Mesenchymal stem cell (in vitro differentiated cells and primary cell): ENCODE measurements around the gene NECAP2.

Experiments used
- DNase-seq: peaks from one replicate; pipeline ENCODE4 v3.0.0-alpha.2; 2013
- H2AFZ ChIP-seq: one replicate; pipeline ENCODE4 v1.6.1; 2013; ENCODE audit warnings: low read depth, mild to moderate bottlenecking, control low read depth, inconsistent platforms, low read length, moderate library complexity
- H2AK5ac ChIP-seq: 2 replicates; pipeline ENCODE4 v1.6.1; 2013; ENCODE audit warnings: low read length, moderate library complexity, mild to moderate bottlenecking, inconsistent platforms; ENCODE audit not compliant: severe bottlenecking
- H2BK120ac ChIP-seq: one replicate; pipeline ENCODE4 v1.6.1; 2013; ENCODE audit warnings: low read depth, mild to moderate bottlenecking, inconsistent platforms, low read length, moderate library complexity
- H2BK12ac ChIP-seq, 2 experiments: one replicate each; pipeline ENCODE4 v1.6.1; 2013; ENCODE audit warnings: inconsistent platforms in 2 of 2, low read length in 2 of 2, mild to moderate bottlenecking in 2 of 2, moderate library complexity in 2 of 2, control low read depth in 1 of 2
- H2BK15ac ChIP-seq: one replicate; pipeline ENCODE4 v1.6.1; 2013; ENCODE audit warnings: mild to moderate bottlenecking, low read depth, inconsistent platforms; ENCODE audit not compliant: poor library complexity, severe bottlenecking
- H2BK5ac ChIP-seq: 2 replicates; pipeline ENCODE4 v1.6.1; 2013; ENCODE audit warnings: low read depth, mild to moderate bottlenecking, low read length, control low read depth, inconsistent platforms; ENCODE audit not compliant: poor library complexity, severe bottlenecking
- H3K14ac ChIP-seq, 2 experiments: one replicate each; pipeline ENCODE4 v1.6.1; 2013; ENCODE audit warnings: inconsistent platforms in 2 of 2, low read length in 2 of 2, control low read depth in 1 of 2, mild to moderate bottlenecking in 1 of 2, moderate library complexity in 1 of 2
- H3K18ac ChIP-seq, 2 experiments: one replicate each; pipeline ENCODE4 v1.6.1; 2013; ENCODE audit warnings: inconsistent platforms in 2 of 2, low read length in 2 of 2, control low read depth in 1 of 2, low read depth in 1 of 2, mild to moderate bottlenecking in 1 of 2
- H3K23ac ChIP-seq, 2 experiments: one replicate each; pipeline ENCODE4 v1.6.1; 2013; ENCODE audit warnings: inconsistent platforms in 2 of 2, low read length in 2 of 2, mild to moderate bottlenecking in 2 of 2, moderate library complexity in 2 of 2, control low read depth in 1 of 2
- H3K27ac ChIP-seq: 2 replicates; pipeline ENCODE4 v1.5.1; 2013; ENCODE audit warnings: mild to moderate bottlenecking, moderate library complexity, low read length, control low read depth, inconsistent platforms; ENCODE audit not compliant: poor library complexity, severe bottlenecking
- H3K27me3 ChIP-seq, 2 experiments: 2 replicates each; pipeline versions ENCODE4 v1.6.1 to v1.7.0; 2013; ENCODE audit warnings: low read length in 2 of 2, mild to moderate bottlenecking in 2 of 2, moderate library complexity in 2 of 2, control low read depth in 1 of 2, inconsistent platforms in 1 of 2; ENCODE audit not compliant: control insufficient read depth in 1 of 2, insufficient read depth in 1 of 2
- H3K36me3 ChIP-seq, 2 experiments: 2 replicates each; pipeline versions ENCODE4 v1.6.1 to v1.7.0; 2013; ENCODE audit warnings: low read length in 2 of 2, control low read depth in 1 of 2, inconsistent platforms in 1 of 2, low read depth in 1 of 2, mild to moderate bottlenecking in 1 of 2; ENCODE audit not compliant: insufficient read depth in 2 of 2, control insufficient read depth in 1 of 2
- H3K4ac ChIP-seq, 2 experiments: one replicate each; pipeline ENCODE4 v1.6.1; 2013; ENCODE audit warnings: inconsistent platforms in 2 of 2, low read length in 2 of 2, mild to moderate bottlenecking in 2 of 2, moderate library complexity in 2 of 2, control low read depth in 1 of 2, low read depth in 1 of 2
- H3K4me1 ChIP-seq: 2 replicates; pipeline ENCODE4 v1.6.1; 2013; ENCODE audit warnings: low read depth, low read length, control low read depth; ENCODE audit not compliant: control insufficient read depth, insufficient read depth
- H3K4me2 ChIP-seq: 2 replicates; pipeline ENCODE4 v1.6.1; 2013; ENCODE audit warnings: low read length, mild to moderate bottlenecking, inconsistent platforms; ENCODE audit not compliant: poor library complexity, severe bottlenecking
- H3K4me3 ChIP-seq, 2 experiments: 2 replicates each; pipeline versions ENCODE4 v1.5.1 to v1.7.0; 2013; ENCODE audit warnings: low read length in 2 of 2, mild to moderate bottlenecking in 2 of 2, control low read depth in 1 of 2, low read depth in 1 of 2; ENCODE audit not compliant: insufficient read depth in 1 of 2
- H3K79me1 ChIP-seq: replicated peaks from 2 replicates; pipeline ENCODE4 v1.6.1; 2013; ENCODE audit warnings: mild to moderate bottlenecking, control low read depth, low read length, inconsistent platforms; ENCODE audit not compliant: poor library complexity, severe bottlenecking
- H3K9ac ChIP-seq: 2 replicates; pipeline ENCODE4 v1.7.0; 2013; ENCODE audit warnings: mild to moderate bottlenecking, low read length, moderate library complexity
- H3K9me3 ChIP-seq: 2 replicates; pipeline ENCODE4 v1.7.0; 2013; ENCODE audit warnings: mild to moderate bottlenecking, low read length; ENCODE audit not compliant: control insufficient read depth
- H4K8ac ChIP-seq: one replicate; pipeline ENCODE4 v1.6.1; 2013; ENCODE audit warnings: inconsistent platforms, mild to moderate bottlenecking, low read length, moderate library complexity
- H4K91ac ChIP-seq: one replicate; pipeline ENCODE4 v1.6.1; 2013; ENCODE audit warnings: mild to moderate bottlenecking, low read length, inconsistent platforms
- WGBS: methylation state at CpG from one replicate; pipeline ENCODE4 v1.1.7; 2013; ENCODE audit warnings: mixed read lengths; 5-methylcytosine and 5-hydroxymethylcytosine counted together

The NECAP2 gene

DNA sequence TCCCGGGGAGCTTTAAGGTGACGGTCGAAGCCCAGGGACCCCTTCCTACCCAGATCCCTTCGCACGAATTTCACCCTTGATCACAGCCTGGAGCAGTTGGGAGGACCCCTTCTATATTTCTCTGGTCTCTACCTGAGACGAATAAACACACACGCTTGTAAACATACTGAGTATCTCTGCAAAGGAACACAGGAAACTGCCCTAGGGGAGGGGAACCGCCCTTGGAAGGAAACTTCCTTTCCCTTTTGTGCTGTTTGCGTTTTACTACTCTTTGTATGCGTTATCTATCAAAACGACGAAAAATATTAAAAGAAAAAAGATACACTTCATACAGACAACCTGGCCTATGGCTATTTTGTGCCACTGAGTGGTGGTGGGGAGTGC is 750 bp downstream of the NECAP2 start:
- H3K9me3 ChIP-seq = no peaks in the 10 kb centered on the region
- H2BK12ac ChIP-seq = no peak overlapping the region
- 0% methylated on average over 8 of the region's 12 CpGs for WGBS
- H2BK5ac ChIP-seq = no peak overlapping the region
- peak overlapping the region; percentile 93 for H4K91ac ChIP-seq
- H3K4ac ChIP-seq = peak overlapping the region; percentile 80 to 99
- H3K14ac ChIP-seq = no peak overlapping the region
- H2BK120ac ChIP-seq = no peak overlapping the region
- no peak for DNase-seq
- H3K36me3 ChIP-seq = peaks cover 37 to 40% of the 10 kb centered on the region in 2 experiments
- H2BK15ac ChIP-seq = no peak overlapping the region
- peak overlapping the region; percentile 100 for H4K8ac ChIP-seq
- H3K79me1 ChIP-seq = peaks cover 15% of the 10 kb centered on the region
- no peak overlapping the region for H2AK5ac ChIP-seq
- no peak overlapping the region for H3K23ac ChIP-seq
- H3K27me3 ChIP-seq = no peaks in the 10 kb centered on the region
- peak overlapping the region; percentile 90 to 99 for H3K4me3 ChIP-seq
- H3K27ac ChIP-seq = peak overlapping the region; percentile 84
- H2AFZ ChIP-seq = peak overlapping the region; percentile 62
- H3K4me1 ChIP-seq = peaks cover 15% of the 10 kb centered on the region
- H3K18ac ChIP-seq = peak overlapping the region in 1 of 2 experiments; percentile 86
- H3K4me2 ChIP-seq = peak overlapping the region; percentile 79
- peak overlapping the region; percentile 97 for H3K9ac ChIP-seq

DNA sequence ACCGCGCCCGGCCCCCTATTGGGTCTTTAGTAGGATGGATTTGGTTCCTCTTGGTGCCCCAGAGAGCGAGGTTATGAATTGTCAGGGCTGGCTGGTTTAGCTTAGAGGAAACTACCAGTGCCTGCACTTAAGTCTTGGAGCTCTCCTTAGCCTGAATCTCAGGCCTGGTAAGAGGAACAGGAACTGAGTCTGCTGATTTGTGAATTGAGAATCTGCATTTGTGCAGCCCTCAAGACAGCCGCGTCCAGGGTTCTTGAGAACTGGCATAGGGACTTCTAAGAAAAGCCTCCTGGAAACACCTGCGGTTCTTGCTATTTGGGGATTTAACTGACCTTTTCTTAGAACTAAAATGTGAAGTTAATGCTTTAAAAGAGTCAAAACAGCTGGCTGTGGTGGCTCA is 1.7 kb downstream of the NECAP2 start:
- Histone ChIP-seq H3K4me3 (peak overlapping the region in 1 of 2 experiments; percentile 99), H2BK12ac (no peak overlapping the region), H2BK120ac (no peak overlapping the region), H3K14ac (no peak overlapping the region), H3K4ac (peak overlapping the region in 1 of 2 experiments; percentile 57), H3K4me2 (peak overlapping the region; percentile 37), H3K27ac (no peak overlapping the region), H2AK5ac (no peak overlapping the region), H2AFZ (no peak overlapping the region), H4K8ac (no peak overlapping the region), H3K27me3 (no peaks in the 10 kb centered on the region), H3K79me1 (peaks cover 21% of the 10 kb centered on the region), H3K4me1 (peaks cover 15% of the 10 kb centered on the region), H3K23ac (no peak overlapping the region), H3K18ac (no peak overlapping the region), H2BK5ac (no peak overlapping the region), H3K9me3 (no peaks in the 10 kb centered on the region), H3K9ac (peak overlapping the region; percentile 97), H4K91ac (no peak overlapping the region), H3K36me3 (peaks cover 45% of the 10 kb centered on the region in 2 experiments), H2BK15ac (no peak overlapping the region)
- over 99% methylated on average over 7 of the region's 7 CpGs for WGBS
- no peak for DNase-seq

DNA sequence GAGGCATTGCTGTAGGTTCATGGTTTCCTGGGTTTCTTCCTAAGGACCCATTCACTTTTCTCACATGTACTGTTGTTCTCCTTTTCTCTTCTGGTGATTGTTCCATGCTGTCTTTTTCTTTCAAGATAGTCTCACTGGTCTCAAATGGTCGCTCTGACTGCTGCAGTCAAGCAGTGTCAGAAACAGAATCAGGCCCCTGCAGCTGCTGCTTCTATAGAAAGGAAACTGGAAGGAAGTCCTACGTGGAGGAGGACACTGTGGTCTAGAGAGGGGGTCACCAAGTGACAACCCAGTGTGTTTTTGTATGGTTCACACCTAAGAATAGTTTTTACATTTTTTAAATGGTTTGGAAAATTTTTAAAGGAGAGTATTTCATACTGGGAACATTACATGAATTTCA is 2.4 kb downstream of the NECAP2 start:
- Histone ChIP-seq H3K4me1 (peaks cover 15% of the 10 kb centered on the region), H2AK5ac (no peak overlapping the region), H4K8ac (no peak overlapping the region), H2BK15ac (no peak overlapping the region), H4K91ac (no peak overlapping the region), H3K14ac (no peak overlapping the region), H3K27ac (no peak overlapping the region), H3K4me3 (no peak overlapping the region), H3K18ac (no peak overlapping the region), H3K36me3 (peaks cover 51% of the 10 kb centered on the region in 2 experiments), H2BK12ac (no peak overlapping the region), H3K9ac (peak overlapping the region; percentile 97), H2BK120ac (no peak overlapping the region), H3K4me2 (peak overlapping the region; percentile 37), H3K4ac (no peak overlapping the region), H3K9me3 (no peaks in the 10 kb centered on the region), H2BK5ac (no peak overlapping the region), H3K79me1 (peaks cover 26% of the 10 kb centered on the region), H3K27me3 (no peaks in the 10 kb centered on the region), H3K23ac (peak overlapping the region in 1 of 2 experiments; percentile 56), H2AFZ (no peak overlapping the region)
- WGBS = 95% methylated on average over 2 of the region's 2 CpGs
- DNase-seq = no peak

DNA sequence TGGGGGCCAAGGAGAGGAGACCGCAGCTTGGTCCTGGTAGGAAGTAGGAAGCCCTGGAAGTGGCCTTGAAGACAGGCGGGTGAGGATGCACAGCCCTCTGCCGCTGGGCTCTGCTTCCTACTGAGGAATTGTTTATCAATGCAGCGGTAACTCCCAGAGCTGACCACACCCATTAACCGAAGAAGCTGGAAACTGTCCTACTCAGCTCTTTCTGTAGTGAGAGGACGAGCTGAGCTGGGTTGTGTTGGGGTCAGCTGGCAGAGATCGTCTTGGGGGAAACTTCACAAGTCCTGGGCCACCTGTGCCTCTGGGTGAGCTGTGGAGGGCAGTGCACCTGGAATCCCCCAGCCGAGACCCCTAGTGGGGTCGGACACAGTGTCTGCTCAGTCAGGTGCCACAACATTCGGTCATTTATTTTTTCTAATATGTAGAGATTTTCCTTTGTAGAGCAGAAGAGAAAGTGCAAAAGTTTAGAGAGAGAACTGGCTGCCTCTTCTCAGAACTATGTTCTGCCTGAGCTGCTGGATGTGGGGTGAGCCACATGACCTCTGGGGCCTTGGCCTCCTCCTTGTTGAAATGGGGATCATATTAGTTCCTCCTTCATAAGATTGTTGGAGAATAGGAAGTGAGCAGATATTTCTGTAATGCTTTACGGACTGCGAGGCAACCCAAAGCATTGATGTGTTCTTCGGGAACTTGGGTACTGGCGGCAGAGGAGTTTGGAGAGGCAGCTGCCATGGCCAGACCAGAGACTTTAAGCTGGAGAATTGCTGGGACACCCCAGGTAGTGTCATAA is 3.6 kb downstream of the NECAP2 start:
- Histone ChIP-seq H3K27me3 (no peaks in the 10 kb centered on the region), H2AFZ (no peak overlapping the region), H3K79me1 (peaks cover 34% of the 10 kb centered on the region), H3K4ac (no peak overlapping the region), H2BK120ac (no peak overlapping the region), H3K14ac (no peak overlapping the region), H2BK5ac (no peak overlapping the region), H4K8ac (no peak overlapping the region), H4K91ac (no peak overlapping the region), H3K9ac (peak overlapping the region; percentile 14), H3K27ac (no peak overlapping the region), H3K36me3 (peaks cover 63 to 64% of the 10 kb centered on the region in 2 experiments), H3K9me3 (no peaks in the 10 kb centered on the region), H3K4me3 (no peak overlapping the region), H2BK15ac (no peak overlapping the region), H2BK12ac (no peak overlapping the region), H3K4me2 (no peak overlapping the region), H3K23ac (no peak overlapping the region), H2AK5ac (no peak overlapping the region), H3K4me1 (peaks cover 15% of the 10 kb centered on the region), H3K18ac (no peak overlapping the region)
- 90% methylated on average over 12 of the region's 14 CpGs for WGBS
- peak; percentile 20 for DNase-seq
